Endothelial cell of umbilical vein (primary cell): ENCODE results near the gene TRANK1. TPM values are rescaled to one million over a fixed set of nuclear protein-coding genes. Genes with fewer than 3 reads are reported as not detected.

ENCODE experiments used
- BruUV-seq: library from RNA; stranded (reverse); fragments of 400-500 nt; replicated peaks from 2 replicates; lab custom pipeline; 2021; lab: Mats Ljungman, UMichigan
- CTCF ChIA-PET: fragments of 300-600, 350-600 bp; sonication (Branson Sonifier 250); formaldehyde crosslinking; loops from one replicate; lab custom pipeline; 2021; ENCODE audit warnings: antibody characterized with exemption, inconsistent platforms; lab: Charles Lee
- POLR2A ChIA-PET: fragments of 300-600, 350-600 bp; sonication (Branson Sonifier 250); formaldehyde crosslinking; loops from one replicate; lab custom pipeline; 2021; ENCODE audit warnings: antibody characterized with exemption, inconsistent platforms; lab: Charles Lee
- DNase-seq: peaks from one replicate; pipeline ENCODE4 v3.0.0-alpha.2; 2011; ENCODE audit warnings: low read depth, low spot score
- FAIRE-seq: peaks from 2 replicates; lab custom pipeline; 2011; peaks lifted over from hg19 to GRCh38; lab: Jason Lieb, UNC
- H2AFZ ChIP-seq: 2 replicates; pipeline ENCODE4 v1.6.0; 2012; ENCODE audit warnings: low read depth, low read length, control low read depth, inconsistent platforms
- H3K27ac ChIP-seq: 2 replicates; pipeline ENCODE4 v1.5.1; 2011; ENCODE audit warnings: low read depth, mild to moderate bottlenecking, control low read depth, low read length, moderate library complexity; ENCODE audit not compliant: insufficient read depth
- H3K27me3 ChIP-seq, 2 experiments: 2 replicates each; pipeline versions ENCODE4 v1.6.0 to v1.6.1; 2011; ENCODE audit warnings: low read length in 2 of 2, mixed read lengths in 1 of 2; ENCODE audit not compliant: control insufficient read depth in 2 of 2, insufficient read depth in 2 of 2
- H3K36me3 ChIP-seq, 2 experiments: 2 replicates in 1 of 2; 3 replicates in 1 of 2; pipeline ENCODE4 v1.5.1; 2011; ENCODE audit warnings: low read length in 2 of 2, mild to moderate bottlenecking in 1 of 2, moderate library complexity in 1 of 2; ENCODE audit not compliant: control insufficient read depth in 2 of 2, insufficient read depth in 2 of 2; ENCODE audit errors: extremely low read depth in 1 of 2
- H3K4me1 ChIP-seq: 3 replicates; pipeline ENCODE4 v1.5.1; 2011; ENCODE audit warnings: mild to moderate bottlenecking, low read length; ENCODE audit not compliant: control insufficient read depth, insufficient read depth; ENCODE audit errors: extremely low read depth
- H3K4me2 ChIP-seq: 2 replicates; pipeline ENCODE4 v1.6.1; 2011; ENCODE audit warnings: low read length, control low read depth, mixed read lengths; ENCODE audit not compliant: insufficient read depth
- H3K4me3 ChIP-seq, 3 experiments: fragments of 200-600 bp in 1 of 3; sonication (generic), shearing (Covaris generic) in 1 of 3; replicated peaks in 1 of 3; 2 replicates each; pipeline ENCODE4 v1.5.1; 2011 to 2016; ENCODE audit warnings: control low read depth in 3 of 3, low read length in 3 of 3, mild to moderate bottlenecking in 2 of 3, inconsistent platforms in 1 of 3, low read depth in 1 of 3, moderate library complexity in 1 of 3; ENCODE audit not compliant: insufficient read depth in 1 of 3
- H3K79me2 ChIP-seq: 2 replicates; pipeline ENCODE4 v1.6.0; 2012; ENCODE audit warnings: low read length, inconsistent platforms; ENCODE audit not compliant: control insufficient read depth, insufficient read depth
- H3K9ac ChIP-seq: replicated peaks from 2 replicates; pipeline ENCODE3; 2011; ENCODE audit warnings: low read length, control low read depth; ENCODE audit not compliant: insufficient read depth; ENCODE audit errors: extremely low read depth
- H3K9me1 ChIP-seq: replicated peaks from 3 replicates; pipeline ENCODE4 v1.6.0; 2011; ENCODE audit warnings: mild to moderate bottlenecking, low read length; ENCODE audit not compliant: control insufficient read depth, insufficient read depth; ENCODE audit errors: extremely low read depth
- H3K9me3 ChIP-seq: replicated peaks from 2 replicates; pipeline ENCODE4 v1.5.1; 2012; ENCODE audit warnings: low read length, inconsistent platforms; ENCODE audit not compliant: control insufficient read depth, insufficient read depth
- H4K20me1 ChIP-seq: replicated peaks from 2 replicates; pipeline ENCODE3; 2011; ENCODE audit warnings: mild to moderate bottlenecking, low read length; ENCODE audit not compliant: control insufficient read depth, insufficient read depth; ENCODE audit errors: extremely low read depth
- EZH2 ChIP-seq: IDR thresholded peaks from 2 replicates; pipeline ENCODE4 v1.6.1; 2012; ENCODE audit warnings: borderline replicate concordance, low read depth, mild to moderate bottlenecking, moderate library complexity, low read length, inconsistent platforms; ENCODE audit not compliant: severe bottlenecking
- FOS ChIP-seq: IDR thresholded peaks from 2 replicates; pipeline ENCODE4 v1.6.1; 2011; ENCODE audit warnings: mild to moderate bottlenecking, low read length, moderate library complexity, borderline replicate concordance; ENCODE audit not compliant: insufficient read depth
- GATA2 ChIP-seq: IDR thresholded peaks from 2 replicates; pipeline ENCODE4 v1.7.0; 2011; ENCODE audit warnings: low read depth, mild to moderate bottlenecking, moderate library complexity, mixed read lengths, low read length; ENCODE audit not compliant: insufficient read length, insufficient read depth
- JUN ChIP-seq: IDR thresholded peaks from 2 replicates; pipeline ENCODE4 v1.6.1; 2011; ENCODE audit warnings: borderline replicate concordance, low read depth; ENCODE audit not compliant: insufficient read length, insufficient read depth
- MAX ChIP-seq: IDR thresholded peaks from 2 replicates; pipeline ENCODE4 v1.6.1; 2011; ENCODE audit not compliant: insufficient read depth, insufficient read length
- MYC ChIP-seq: IDR thresholded peaks from one replicate; pipeline ENCODE4 v1.6.1; 2011; ENCODE audit warnings: mild to moderate bottlenecking, low read depth, low read length
- POLR2A ChIP-seq: IDR thresholded peaks from 2 replicates; pipeline ENCODE4 v1.6.1; 2012; ENCODE audit warnings: low read depth, mild to moderate bottlenecking, control low read depth, low read length
- POLR2AphosphoS5 ChIP-seq: IDR thresholded peaks from 2 replicates; pipeline ENCODE4 v1.6.1; 2012; ENCODE audit warnings: low read depth, mild to moderate bottlenecking, control low read depth, low read length, moderate library complexity; ENCODE audit not compliant: insufficient read depth
- dilution Hi-C: fragments of 300-500 bp; cut with MboI; formaldehyde crosslinking; loops from one replicate; pipeline ENCODE4 v1.15.0; 2019; ENCODE audit warnings: low sequenced_read_pairs; ENCODE audit not compliant: extremely low pct_ligation_motif_present
- intact Hi-C: fragments of 100-400 bp; cut with micrococcal nuclease; formaldehyde crosslinking; loops from one replicate; pipeline ENCODE4 v1.10.0; 2022
- polyA plus RNA-seq, 4 experiments: library from polyadenylated mRNA; depleted of rRNA in 3 of 4; stranded (reverse) in 3 of 4; unstranded in 1 of 4; fragments of >200 nt; gene quantifications; 2 replicates each; pipeline versions ENCODE4 v1.2.1 to v1.2.3, GENCODE V29; 2011 to 2012; ENCODE audit warnings: missing spikeins in 1 of 4
- total RNA-seq: library from RNA; stranded (reverse); gene quantifications from 2 replicates; pipeline ENCODE4 v1.2.3, GENCODE V29; 2021
- TF ChIP-seq, protein P1 (sequence below), 2 donors: IDR thresholded peaks; 1 replicate in 1 of 2; 2 replicates in 1 of 2; pipeline ENCODE4 v1.5.1; 2011; ENCODE audit warnings: low read length in 2 of 2, mild to moderate bottlenecking in 2 of 2, moderate library complexity in 2 of 2, control low read depth in 1 of 2, inconsistent platforms in 1 of 2, low read depth in 1 of 2; ENCODE audit not compliant: insufficient read depth in 1 of 2; ENCODE audit errors: extremely low read depth in 1 of 2

The TRANK1 gene
- total and polyA plus RNA-seq, 2 donors (not counting 3 experiments of a cell fraction or from before 2014, with no cell fraction given): 4.6 to 14.4 TPM

- no peaks in the 10 kb centered on the region for H3K79me2 ChIP-seq
- dilution Hi-C loops (no loop called here), intact Hi-C loops (no loop called here)
- no peak overlapping the region for H2AFZ ChIP-seq
- H3K4me2 ChIP-seq: no peak overlapping the region
- no peaks in the 10 kb centered on the region for H3K9me1 ChIP-seq
- CTCF ChIA-PET: interaction anchor here (1.5 kb wide), 1 partner anchor 26 kb away, joined by 3 read pairs; no protein-coding TSS in a partner anchor
- no peaks in the 10 kb centered on the region for H3K9me3 ChIP-seq
- no peak overlapping the region for H3K27ac ChIP-seq
- no peaks in the 10 kb centered on the region for H3K36me3 ChIP-seq
- FAIRE-seq (no peak), DNase-seq (no peak)
- no peaks in the 10 kb centered on the region for H3K27me3 ChIP-seq
- POLR2A ChIA-PET: no interaction called here
- H3K9ac ChIP-seq: no peak overlapping the region
- BruUV-seq: no TSS peak
- no peaks in the 10 kb centered on the region for H3K4me1 ChIP-seq
- no peak for TF ChIP-seq FOS
- no peak for TF ChIP-seq MYC
- TF ChIP-seq GATA2: no peak
- TF ChIP-seq POLR2A: no peak
- no peak for TF ChIP-seq EZH2
- no peak for TF ChIP-seq JUN
- TF ChIP-seq, protein P1, sequence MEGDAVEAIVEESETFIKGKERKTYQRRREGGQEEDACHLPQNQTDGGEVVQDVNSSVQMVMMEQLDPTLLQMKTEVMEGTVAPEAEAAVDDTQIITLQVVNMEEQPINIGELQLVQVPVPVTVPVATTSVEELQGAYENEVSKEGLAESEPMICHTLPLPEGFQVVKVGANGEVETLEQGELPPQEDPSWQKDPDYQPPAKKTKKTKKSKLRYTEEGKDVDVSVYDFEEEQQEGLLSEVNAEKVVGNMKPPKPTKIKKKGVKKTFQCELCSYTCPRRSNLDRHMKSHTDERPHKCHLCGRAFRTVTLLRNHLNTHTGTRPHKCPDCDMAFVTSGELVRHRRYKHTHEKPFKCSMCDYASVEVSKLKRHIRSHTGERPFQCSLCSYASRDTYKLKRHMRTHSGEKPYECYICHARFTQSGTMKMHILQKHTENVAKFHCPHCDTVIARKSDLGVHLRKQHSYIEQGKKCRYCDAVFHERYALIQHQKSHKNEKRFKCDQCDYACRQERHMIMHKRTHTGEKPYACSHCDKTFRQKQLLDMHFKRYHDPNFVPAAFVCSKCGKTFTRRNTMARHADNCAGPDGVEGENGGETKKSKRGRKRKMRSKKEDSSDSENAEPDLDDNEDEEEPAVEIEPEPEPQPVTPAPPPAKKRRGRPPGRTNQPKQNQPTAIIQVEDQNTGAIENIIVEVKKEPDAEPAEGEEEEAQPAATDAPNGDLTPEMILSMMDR (IDR thresholded peaks at IDR 0.05; ENCODE audit: extremely low read depth in 1 of 2, insufficient read depth in 1 of 2, low read depth in 1 of 2, low read length in 2 of 2): no peak
- TF ChIP-seq MAX: no peak
- TF ChIP-seq POLR2AphosphoS5: no peak
- H3K4me3 ChIP-seq: no peak overlapping the region
- H4K20me1 ChIP-seq: no peaks in the 10 kb centered on the region
Observed at GRCh38 chr3:36842275-36842674, 102.6 kb downstream of the TRANK1 start.
